Urinary bladder (tissue), 4 donors: ENCODE results near the gene SYT8. TPM values are rescaled to one million over a fixed set of nuclear protein-coding genes. Genes with fewer than 3 reads are reported as not detected.
"Not testable (repeated sequence)": the region's sequence is repeated elsewhere in the genome, so short reads cannot be mapped to it uniquely, and the experiment has no call there.

Source experiments
- DNase-seq: peaks from one replicate; pipeline ENCODE4 v3.0.0-alpha.2; 2015; ENCODE audit errors: extremely low spot score
- H3K27ac ChIP-seq: one replicate; pipeline ENCODE4 v1.5.1; 2013; ENCODE audit warnings: low read depth, mild to moderate bottlenecking, moderate library complexity
- H3K36me3 ChIP-seq: one replicate; pipeline ENCODE4 v1.6.1; 2013; ENCODE audit warnings: mild to moderate bottlenecking, moderate library complexity; ENCODE audit not compliant: insufficient read depth
- H3K4me1 ChIP-seq: one replicate; pipeline ENCODE4 v1.6.1; 2013; ENCODE audit warnings: mild to moderate bottlenecking, moderate library complexity; ENCODE audit not compliant: insufficient read depth
- H3K4me3 ChIP-seq: one replicate; pipeline ENCODE4 v1.5.1; 2013; ENCODE audit warnings: low read depth, low read length
- WGBS: extraction: QIAGEN DNeasy Blood & Tissue Kit; methylation state at CpG from one replicate; pipeline ENCODE4 v1.1.7; 2013; 5-methylcytosine and 5-hydroxymethylcytosine counted together
- polyA plus RNA-seq: library from polyadenylated mRNA; stranded (reverse); fragments of 200-250 nt; gene quantifications from one replicate; pipeline ENCODE4 v1.2.3, GENCODE V29; 2013
- total RNA-seq: library from RNA; depleted of rRNA; stranded (reverse); fragments of >200 nt; gene quantifications from one replicate; pipeline ENCODE4 v1.2.3, GENCODE V29; 2014
- donor health status: healthy with polysubstance abuse.
- donor health status: healthy.

Gene SYT8
- total and polyA plus RNA-seq, 2 donors = 3.4 to 35.6 TPM

DNA sequence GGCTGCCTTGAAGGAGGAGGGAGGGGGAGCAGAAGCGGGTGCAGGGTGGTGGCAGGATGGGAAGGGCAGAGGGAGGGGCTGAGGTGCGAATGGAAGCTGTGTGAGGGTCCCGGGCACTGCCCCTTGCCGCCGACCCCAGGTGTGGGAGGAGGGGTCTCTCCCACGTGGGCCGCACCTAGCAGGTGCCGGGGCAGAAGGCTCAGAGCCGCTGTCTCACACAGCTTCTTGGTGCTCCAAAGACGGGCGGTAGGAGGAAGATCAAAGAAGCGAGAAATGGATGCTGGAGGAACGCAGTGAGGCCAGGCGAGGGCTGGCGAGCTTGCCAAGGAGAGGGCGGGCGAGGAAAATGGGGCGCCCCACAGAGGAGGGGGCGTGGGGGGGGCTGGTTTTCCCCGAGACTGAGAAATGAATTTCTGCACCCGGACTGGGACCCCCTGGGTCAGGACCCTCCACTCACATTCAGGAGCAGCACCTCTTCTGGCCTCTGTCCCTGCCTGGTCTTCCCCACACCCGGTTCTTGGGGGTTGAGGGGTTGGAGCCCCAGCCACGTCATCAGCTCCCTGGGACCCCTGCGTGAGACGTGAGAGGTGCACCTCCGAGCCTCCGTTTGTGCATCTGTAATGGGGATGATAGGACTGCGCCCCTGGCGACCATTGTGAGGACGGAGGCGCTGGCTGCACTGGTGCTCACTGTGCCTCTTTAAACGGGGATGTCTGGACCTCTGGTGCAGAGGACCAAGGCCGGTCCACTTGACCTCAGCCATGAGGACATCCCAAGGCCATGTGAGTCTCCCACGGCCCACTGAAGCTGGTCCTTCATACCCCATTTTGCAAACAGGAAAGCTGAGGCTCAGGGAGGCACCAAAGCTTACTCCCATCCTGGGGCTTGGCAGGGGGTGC, 34.9 kb downstream of the SYT8 start:
- Histone ChIP-seq H3K27ac (peak overlapping the region; percentile 87), H3K36me3 (no peaks in the 10 kb centered on the region), H3K4me3 (peak overlapping the region; percentile 62), H3K4me1 (no peaks in the 10 kb centered on the region)
- WGBS = 59% methylated on average over 34 of the region's 34 CpGs
- no peak for DNase-seq

GRCh38 chr11:1870326-1870696, 35.5 kb downstream of the SYT8 start:
- no peak for DNase-seq
- WGBS = 54% methylated on average over 12 of the region's 12 CpGs
- peak overlapping the region; percentile 62 for H3K4me3 ChIP-seq
- H3K4me1 ChIP-seq = no peaks in the 10 kb centered on the region
- H3K36me3 ChIP-seq = no peaks in the 10 kb centered on the region
- peak overlapping the region; percentile 87 for H3K27ac ChIP-seq

- peak overlapping the region; percentile 87 for H3K27ac ChIP-seq
- no peak for DNase-seq
Measured at GRCh38 chr11:1870721-1871466, 36.1 kb downstream of the SYT8 start.

DNA sequence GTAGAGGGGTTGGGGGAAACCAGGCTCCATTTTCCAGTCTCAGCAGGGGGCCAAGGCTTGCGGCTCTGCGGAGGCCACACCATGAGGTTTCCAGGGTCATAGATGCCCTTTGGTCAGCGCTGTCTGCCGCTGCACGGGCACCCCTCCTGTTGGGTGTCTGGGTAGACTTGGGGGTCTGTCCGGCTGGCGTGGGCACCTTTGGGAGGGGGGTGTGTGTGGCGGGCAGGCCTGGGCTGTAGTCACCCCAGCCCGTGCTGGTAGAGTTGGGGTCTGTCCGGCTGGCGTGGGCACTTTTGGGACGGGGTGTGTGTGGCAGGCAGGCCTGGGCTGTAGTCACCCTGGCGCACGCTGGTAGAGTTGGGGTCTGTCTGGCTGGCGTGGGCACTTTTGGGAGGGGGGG, 36.7 kb downstream of the SYT8 start:
- H3K4me3 ChIP-seq = peak overlapping the region; percentile 62
- no peaks in the 10 kb centered on the region for H3K4me1 ChIP-seq
- peak overlapping the region; percentile 87 for H3K27ac ChIP-seq
- no peaks in the 10 kb centered on the region for H3K36me3 ChIP-seq
- 74% methylated on average over 15 of the region's 15 CpGs for whole genome bisulfite sequencing
- DNase-seq = no peak

More at GRCh38 chr11:1870721-1871466, 36.1 kb downstream of the SYT8 start:
- H3K4me3 ChIP-seq = peak overlapping the region; percentile 62
- whole genome bisulfite sequencing = 35% methylated on average over 50 of the region's 50 CpGs
- no peaks in the 10 kb centered on the region for H3K4me1 ChIP-seq
- no peaks in the 10 kb centered on the region for H3K36me3 ChIP-seq

DNA sequence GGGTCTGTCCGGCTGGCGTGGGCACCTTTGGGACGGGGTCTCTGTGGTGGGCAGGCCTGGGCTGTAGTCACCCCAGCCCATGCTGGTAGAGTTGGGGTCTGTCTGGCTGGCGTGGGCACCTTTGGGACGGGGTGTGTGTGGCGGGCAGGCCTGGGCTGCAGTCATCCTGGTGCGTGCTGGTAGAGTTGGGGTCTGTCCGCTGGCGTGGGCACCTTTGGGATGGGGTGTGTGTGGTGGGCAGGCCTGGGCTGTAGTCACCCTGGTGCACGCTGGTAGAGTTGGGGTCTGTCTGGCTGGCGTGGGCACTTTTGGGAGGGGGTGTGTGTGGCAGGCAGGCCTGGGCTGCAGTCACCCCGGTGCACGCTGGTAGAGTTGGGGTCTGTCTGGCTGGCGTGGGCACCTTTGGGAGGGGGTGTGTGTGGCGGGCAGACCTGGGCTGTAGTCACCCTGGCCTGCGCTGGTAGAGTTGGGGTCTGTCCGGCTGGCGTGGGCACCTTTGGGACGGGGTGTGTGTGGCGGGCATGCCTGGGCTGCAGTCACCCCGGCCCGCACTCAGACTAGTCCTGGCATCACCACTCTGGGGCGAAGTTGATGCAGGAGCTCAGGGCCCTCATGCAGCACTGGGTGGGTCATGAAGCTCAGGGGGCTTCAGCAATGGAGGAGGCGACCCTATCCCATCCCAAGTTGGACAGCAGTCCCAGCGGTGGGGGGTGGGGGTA, 37.6 kb downstream of the SYT8 start:
- Histone ChIP-seq H3K4me3 (peak overlapping the region; percentile 62), H3K27ac (peak overlapping the region; percentile 87), H3K4me1 (no peaks in the 10 kb centered on the region), H3K36me3 (no peaks in the 10 kb centered on the region)
- 66% methylated on average over 25 of the region's 25 CpGs for whole genome bisulfite sequencing
- DNase-seq = no peak

DNA sequence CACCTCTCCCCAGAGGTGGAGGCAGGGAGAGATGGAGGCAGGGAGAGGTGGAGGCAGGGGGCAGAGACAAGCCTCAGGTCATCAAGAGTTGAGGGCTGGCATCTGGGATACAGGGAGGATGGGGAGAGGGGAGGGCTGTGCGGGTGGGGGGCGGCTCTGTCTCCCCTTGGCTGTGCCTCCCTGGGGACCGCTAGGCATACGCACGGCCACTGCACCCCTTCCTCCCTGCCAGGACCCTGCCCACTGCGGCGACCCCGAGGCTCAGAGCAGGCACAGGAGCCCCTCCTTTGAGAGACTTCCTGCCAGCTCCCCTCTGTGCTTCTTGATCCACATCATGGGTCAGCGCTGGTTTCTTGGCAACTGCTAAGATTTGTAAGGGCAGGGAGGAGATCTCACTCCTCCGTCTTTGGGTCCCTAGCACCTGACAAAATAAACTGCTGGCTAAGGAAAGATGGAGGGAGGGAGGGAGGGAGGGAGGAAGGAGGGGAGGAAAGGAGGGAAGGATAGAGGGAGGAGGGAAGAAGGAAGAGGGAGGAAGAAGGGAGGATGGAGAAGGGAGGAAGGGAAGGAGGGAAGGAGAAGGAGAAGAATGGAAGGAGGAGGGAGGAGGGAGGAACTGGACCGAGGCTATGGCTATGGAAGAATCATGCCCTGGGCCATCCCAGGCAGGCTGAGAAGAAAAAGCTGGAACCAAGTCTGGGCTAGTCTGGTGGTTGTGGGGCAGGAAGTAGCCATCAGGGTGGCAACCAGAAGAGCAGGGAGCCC, 38.4 kb downstream of the SYT8 start:
- no peak for DNase-seq
- no peaks in the 10 kb centered on the region for H3K4me1 ChIP-seq
- H3K27ac ChIP-seq = peak overlapping the region; percentile 87

GRCh38 chr11:1873813-1874150, 39.0 kb downstream of the SYT8 start:
- not testable (repeated sequence) for H3K36me3 ChIP-seq, H3K4me1 ChIP-seq, DNase-seq
- peak overlapping the region; percentile 28 for H3K4me3 ChIP-seq
- WGBS = 79% methylated on average over 17 of the region's 17 CpGs
- H3K27ac ChIP-seq = peak overlapping the region; percentile 75

More for the DNA sequence above, 38.4 kb downstream of the SYT8 start:
- 28% methylated on average over 11 of the region's 11 CpGs for WGBS
- Histone ChIP-seq H3K36me3 (no peaks in the 10 kb centered on the region), H3K4me3 (peak overlapping the region; percentile 62)

- H3K36me3 ChIP-seq, H3K4me1 ChIP-seq, DNase-seq: not testable (repeated sequence)
- H3K27ac ChIP-seq = peak overlapping the region; percentile 72
- WGBS = 63% methylated on average over 17 of the region's 17 CpGs
- H3K4me3 ChIP-seq = peak overlapping the region; percentile 14
Measured at GRCh38 chr11:1874441-1875092, 39.8 kb downstream of the SYT8 start.

- Histone ChIP-seq H3K36me3 (no peaks in the 10 kb centered on the region), H3K27ac (peak overlapping the region; percentile 72), H3K4me3 (peak overlapping the region; percentile 10), H3K4me1 (no peaks in the 10 kb centered on the region)
- 43% methylated on average over 28 of the region's 28 CpGs for WGBS
- DNase-seq = no peak
Measured at GRCh38 chr11:1875093-1875850, 40.5 kb downstream of the SYT8 start.

DNA sequence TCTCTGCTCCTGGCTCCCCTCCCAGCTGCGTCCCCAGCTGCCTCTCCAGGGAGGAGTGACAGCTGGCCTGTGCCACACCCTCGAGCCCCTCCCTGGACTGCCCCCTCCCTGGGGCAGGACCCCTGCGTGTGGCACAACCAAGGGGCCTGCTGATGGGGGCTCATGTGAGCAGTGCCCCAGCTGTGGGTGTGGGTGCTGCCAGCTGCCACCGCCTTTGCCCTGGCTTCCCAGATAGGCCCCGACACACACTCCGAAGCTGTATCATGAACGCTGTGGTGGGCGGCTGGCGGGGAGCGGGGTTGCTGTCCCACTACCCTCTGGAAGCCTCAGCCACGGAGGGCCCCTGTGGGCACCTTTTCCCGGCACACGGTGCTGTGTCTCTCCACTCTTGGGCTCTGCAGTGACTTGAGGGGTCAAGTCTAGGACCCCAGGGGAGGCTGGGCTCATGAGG, 41.1 kb downstream of the SYT8 start:
- DNase-seq, H3K4me1 ChIP-seq, H3K36me3 ChIP-seq: not testable (repeated sequence)
- 55% methylated on average over 13 of the region's 13 CpGs for WGBS
- peak overlapping the region; percentile 65 for H3K27ac ChIP-seq
- H3K4me3 ChIP-seq = peak overlapping the region; percentile 15

- Histone ChIP-seq H3K4me3 (peak overlapping the region; percentile 15), H3K4me1 (no peaks in the 10 kb centered on the region), H3K36me3 (no peaks in the 10 kb centered on the region), H3K27ac (peak overlapping the region; percentile 65)
- no peak for DNase-seq
- 15% methylated on average over 26 of the region's 26 CpGs for WGBS
Measured at GRCh38 chr11:1876361-1877063, 41.7 kb downstream of the SYT8 start.
